ENCODE measurements around the gene TRAPPC8.

DNA sequence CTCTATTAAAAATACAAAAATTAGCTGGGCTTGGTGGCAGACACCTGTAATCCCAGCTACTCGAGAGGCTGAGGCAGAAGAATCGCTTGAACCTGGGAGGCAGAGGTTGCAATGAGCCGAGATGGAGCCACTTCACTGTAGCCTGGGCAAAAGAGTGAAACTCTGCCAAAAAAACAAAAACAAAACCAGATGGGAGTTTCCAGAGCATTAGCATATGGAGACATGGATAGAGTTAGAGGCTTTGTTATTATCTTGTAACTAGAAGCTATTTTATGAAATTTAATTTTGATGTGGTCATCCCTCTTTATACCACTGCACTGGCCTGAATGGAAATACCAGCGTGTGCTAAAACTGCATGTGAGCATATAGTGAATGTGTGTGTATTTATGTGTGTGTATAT, 58.9 kb downstream of the TRAPPC8 start:
- TF ChIP-seq POLR2A (IDR thresholded peaks at IDR 0.05) (no peak), POLR2AphosphoS5 (IDR thresholded peaks at IDR 0.05) (no peak)
- TF ChIP-seq, protein P1, sequence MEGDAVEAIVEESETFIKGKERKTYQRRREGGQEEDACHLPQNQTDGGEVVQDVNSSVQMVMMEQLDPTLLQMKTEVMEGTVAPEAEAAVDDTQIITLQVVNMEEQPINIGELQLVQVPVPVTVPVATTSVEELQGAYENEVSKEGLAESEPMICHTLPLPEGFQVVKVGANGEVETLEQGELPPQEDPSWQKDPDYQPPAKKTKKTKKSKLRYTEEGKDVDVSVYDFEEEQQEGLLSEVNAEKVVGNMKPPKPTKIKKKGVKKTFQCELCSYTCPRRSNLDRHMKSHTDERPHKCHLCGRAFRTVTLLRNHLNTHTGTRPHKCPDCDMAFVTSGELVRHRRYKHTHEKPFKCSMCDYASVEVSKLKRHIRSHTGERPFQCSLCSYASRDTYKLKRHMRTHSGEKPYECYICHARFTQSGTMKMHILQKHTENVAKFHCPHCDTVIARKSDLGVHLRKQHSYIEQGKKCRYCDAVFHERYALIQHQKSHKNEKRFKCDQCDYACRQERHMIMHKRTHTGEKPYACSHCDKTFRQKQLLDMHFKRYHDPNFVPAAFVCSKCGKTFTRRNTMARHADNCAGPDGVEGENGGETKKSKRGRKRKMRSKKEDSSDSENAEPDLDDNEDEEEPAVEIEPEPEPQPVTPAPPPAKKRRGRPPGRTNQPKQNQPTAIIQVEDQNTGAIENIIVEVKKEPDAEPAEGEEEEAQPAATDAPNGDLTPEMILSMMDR (IDR thresholded peaks at IDR 0.05): no peak

Measured in prostate gland (tissue), 2 donors.